GM23338 (cell line): ENCODE results near the gene MRE11. TPM values are rescaled to one million over a fixed set of nuclear protein-coding genes. Genes with fewer than 3 reads are reported as not detected.

Source experiments
- ATAC-seq: fragments of 200-7000 bp; cut with Tn5 transposase; 3 replicates; pipeline ENCODE4 v1.9.1; 2020
- DNase-seq: peaks from one replicate; pipeline ENCODE4 v3.0.0-alpha.2; 2015; ENCODE audit warnings: low spot score
- H2AFZ ChIP-seq: fragments of 200-600 bp; sonication (generic); 2 replicates; pipeline ENCODE4 v1.8.0; 2016; ENCODE audit warnings: antibody characterized with exemption, mild to moderate bottlenecking, moderate library complexity
- H3F3A ChIP-seq: fragments of 200-600 bp; sonication (generic); replicated peaks from 2 replicates; pipeline ENCODE4 v1.8.0; 2017; ENCODE audit warnings: antibody characterized with exemption, mixed run types, low read depth
- H3K27ac ChIP-seq: fragments of 200-600 bp; sonication (generic); 2 replicates; pipeline ENCODE4 v1.6.1; 2016; ENCODE audit warnings: low read depth
- H3K27me3 ChIP-seq: fragments of 200-600 bp; sonication (generic); 2 replicates; pipeline ENCODE4 v1.8.0; 2016; ENCODE audit warnings: mild to moderate bottlenecking, mixed run types, moderate library complexity; ENCODE audit not compliant: insufficient read depth
- H3K36me3 ChIP-seq: fragments of 200-600 bp; sonication (generic); 2 replicates; pipeline ENCODE4 v1.8.0; 2016; ENCODE audit warnings: mild to moderate bottlenecking; ENCODE audit not compliant: insufficient read depth
- H3K4me1 ChIP-seq: fragments of 200-600 bp; sonication (generic); 2 replicates; pipeline ENCODE4 v1.8.0; 2016; ENCODE audit warnings: mild to moderate bottlenecking, moderate library complexity; ENCODE audit not compliant: insufficient read depth
- H3K4me2 ChIP-seq: fragments of 200-600 bp; sonication (generic); 2 replicates; pipeline ENCODE4 v1.7.1; 2017; ENCODE audit warnings: mixed run types
- H3K4me3 ChIP-seq: fragments of 200-600 bp; sonication (generic); 2 replicates; pipeline ENCODE4 v1.6.1; 2016; ENCODE audit warnings: mixed run types
- H3K79me2 ChIP-seq: fragments of 200-600 bp; sonication (generic); replicated peaks from 2 replicates; pipeline ENCODE4 v1.8.0; 2017; ENCODE audit warnings: mild to moderate bottlenecking; ENCODE audit not compliant: insufficient read depth
- H3K9me2 ChIP-seq: fragments of 200-600 bp; sonication (generic); 2 replicates; pipeline ENCODE4 v1.8.0; 2017; ENCODE audit not compliant: insufficient read depth
- H4K20me1 ChIP-seq: fragments of 200-600 bp; sonication (generic); replicated peaks from 2 replicates; pipeline ENCODE4 v1.8.0; 2017; ENCODE audit warnings: mild to moderate bottlenecking; ENCODE audit not compliant: insufficient read depth
- H3K27ac Mint-ChIP-seq: 2 replicates; pipeline ENCODE4 v1.8.0; 2020; ENCODE audit warnings: inconsistent platforms, mild to moderate bottlenecking, moderate library complexity, mixed read lengths
- H3K27me3 Mint-ChIP-seq: 3 replicates; pipeline ENCODE4 v1.8.0; 2022; ENCODE audit warnings: low read depth, mild to moderate bottlenecking, moderate library complexity, mixed read lengths, inconsistent platforms; ENCODE audit not compliant: insufficient read depth, poor library complexity
- H3K36me3 Mint-ChIP-seq: 3 replicates; pipeline ENCODE4 v1.8.0; 2021; ENCODE audit warnings: low read depth, mild to moderate bottlenecking, inconsistent platforms, moderate library complexity, mixed read lengths
- H3K4me1 Mint-ChIP-seq: 3 replicates; pipeline ENCODE4 v1.8.0; 2020; ENCODE audit warnings: mild to moderate bottlenecking, inconsistent platforms, mixed read lengths
- H3K4me3 Mint-ChIP-seq: 3 replicates; pipeline ENCODE4 v1.8.0; 2021; ENCODE audit warnings: moderate library complexity, mild to moderate bottlenecking, inconsistent platforms, mixed read lengths
- H3K9me3 Mint-ChIP-seq: 3 replicates; pipeline ENCODE4 v1.8.0; 2020; ENCODE audit warnings: moderate library complexity, mild to moderate bottlenecking, inconsistent platforms, mixed read lengths
- CREB1 ChIP-seq: fragments of 250-450 bp; sonication (Bioruptor Pico); IDR thresholded peaks from 2 replicates; pipeline ENCODE4 v1.5.0; 2020; ENCODE audit warnings: low read depth, mild to moderate bottlenecking, moderate library complexity
- CTCF ChIP-seq, 2 experiments: fragments of 200-600 bp in 1 of 2; sonication (generic) in 1 of 2; conservative IDR thresholded peaks; 2 replicates each; pipeline versions ENCODE4 v1.5.1 to v1.6.1; 2016 to 2017; ENCODE audit warnings: antibody characterized with exemption in 2 of 2, low read depth in 2 of 2, mild to moderate bottlenecking in 2 of 2, moderate library complexity in 1 of 2
- ETS1 ChIP-seq: IDR thresholded peaks from 2 replicates; pipeline ENCODE4 v1.6.1; 2016; ENCODE audit warnings: antibody characterized with exemption
- EZH2 ChIP-seq: fragments of 200-600 bp; sonication (generic); IDR thresholded peaks from one replicate; pipeline ENCODE4 v1.8.0; 2017; ENCODE audit warnings: antibody characterized with exemption, mild to moderate bottlenecking, low read depth; ENCODE audit not compliant: unreplicated experiment
- EZH2phosphoT487 ChIP-seq: fragments of 200-600 bp; sonication (generic); IDR thresholded peaks from one replicate; pipeline ENCODE4 v1.8.1; 2018; ENCODE audit warnings: antibody characterized with exemption; ENCODE audit not compliant: unreplicated experiment
- POLR2AphosphoS5 ChIP-seq: IDR thresholded peaks from 2 replicates; pipeline ENCODE4 v1.6.1; 2016; ENCODE audit warnings: antibody characterized with exemption, low read depth
- REST ChIP-seq: IDR thresholded peaks from one replicate; pipeline ENCODE4 v1.6.1; 2018; ENCODE audit warnings: antibody characterized with exemption; ENCODE audit not compliant: unreplicated experiment
- STAT1 ChIP-seq: IDR thresholded peaks from one replicate; pipeline ENCODE4 v1.6.1; 2016; ENCODE audit warnings: antibody characterized with exemption; ENCODE audit not compliant: unreplicated experiment
- ZNF114 ChIP-seq: fragments of 250-450 bp; sonication (Bioruptor Pico); IDR thresholded peaks from 2 replicates; pipeline ENCODE4 v1.5.0; 2020; ENCODE audit warnings: mild to moderate bottlenecking, moderate library complexity
- ZNF331 ChIP-seq: fragments of 250-450 bp; sonication (Bioruptor Pico); IDR thresholded peaks from 2 replicates; pipeline ENCODE4 v1.5.0; 2020; ENCODE audit warnings: low read depth, mild to moderate bottlenecking, moderate library complexity
- polyA plus RNA-seq: library from polyadenylated mRNA; unstranded; fragments of >200 nt; fragmentation: Nextera tagmentation; extraction: Ambion mirVana; gene quantifications from 2 replicates; pipeline ENCODE4 v1.2.1, GENCODE V29; 2016
- total RNA-seq: library from RNA; depleted of rRNA; stranded (reverse); fragments of >200 nt; shearing (Covaris generic); gene quantifications from 2 replicates; pipeline ENCODE4 v1.2.3, GENCODE V29; 2014

The MRE11 gene
- total and polyA plus RNA-seq, 2 experiments from 2014 or later: 23.3 to 38.5 TPM

GRCh38 chr11:94500181-94500580 lies 6.5 kb upstream of the MRE11 start:
- Histone ChIP-seq H4K20me1 (no peaks in the 10 kb centered on the region), H3K79me2 (no peaks in the 10 kb centered on the region), H3K4me2 (no peak overlapping the region), H3K27ac (no peak overlapping the region), H3K4me3 (no peak overlapping the region), H3K4me1 (no peaks in the 10 kb centered on the region), H3K36me3 (no peaks in the 10 kb centered on the region), H3F3A (no peaks in the 10 kb centered on the region), H2AFZ (no peak overlapping the region), H3K27me3 (no peaks in the 10 kb centered on the region), H3K9me2 (no peaks in the 10 kb centered on the region)
- Mint-ChIP-seq H3K9me3 (no peaks in the 10 kb centered on the region), H3K27me3 (no peaks in the 10 kb centered on the region), H3K4me3 (no peak overlapping the region), H3K4me1 (no peaks in the 10 kb centered on the region), H3K36me3 (peaks cover 3% of the 10 kb centered on the region; the same call in 1 of the 3 replicates), H3K27ac (no peak overlapping the region)
- TF ChIP-seq EZH2 (no peak), ETS1 (no peak), EZH2phosphoT487 (no peak), POLR2AphosphoS5 (no peak), REST (no peak), CTCF (conservative IDR thresholded peaks at IDR 0.05; ENCODE audit: low read depth in 2 of 2) (no peak), ZNF114 (no peak), STAT1 (no peak), ZNF331 (CRISPR knock-in tag) (no peak), CREB1 (CRISPR knock-in tag) (no peak)
- DNase-seq (no peak), ATAC-seq (no peak)
